KOPT-K1 (cell line): ENCODE data around the gene H3-3A.
A peak's percentile ranks its signal among the peaks of the same experiment; 100 is the strongest.

Experiments used
- H3K27ac ChIP-seq: fragments of 200-600 bp; sonication (generic); 2 replicates; pipeline ENCODE4 v1.5.1; 2016; ENCODE audit warnings: antibody characterized with exemption, mild to moderate bottlenecking, low read depth, low read length; ENCODE audit not compliant: poor library complexity, severe bottlenecking
- H3K36me3 ChIP-seq: fragments of 200-600 bp; sonication (generic); 2 replicates; pipeline ENCODE4 v1.5.1; 2017; ENCODE audit warnings: antibody characterized with exemption, mild to moderate bottlenecking, low read length, moderate library complexity; ENCODE audit not compliant: insufficient read depth
- H3K9me3 ChIP-seq: fragments of 200-600 bp; sonication (generic); 2 replicates; pipeline ENCODE4 v1.5.1; 2017; ENCODE audit warnings: antibody characterized with exemption, low read length, mild to moderate bottlenecking; ENCODE audit not compliant: insufficient read depth, poor library complexity, severe bottlenecking

The H3-3A gene

DNA sequence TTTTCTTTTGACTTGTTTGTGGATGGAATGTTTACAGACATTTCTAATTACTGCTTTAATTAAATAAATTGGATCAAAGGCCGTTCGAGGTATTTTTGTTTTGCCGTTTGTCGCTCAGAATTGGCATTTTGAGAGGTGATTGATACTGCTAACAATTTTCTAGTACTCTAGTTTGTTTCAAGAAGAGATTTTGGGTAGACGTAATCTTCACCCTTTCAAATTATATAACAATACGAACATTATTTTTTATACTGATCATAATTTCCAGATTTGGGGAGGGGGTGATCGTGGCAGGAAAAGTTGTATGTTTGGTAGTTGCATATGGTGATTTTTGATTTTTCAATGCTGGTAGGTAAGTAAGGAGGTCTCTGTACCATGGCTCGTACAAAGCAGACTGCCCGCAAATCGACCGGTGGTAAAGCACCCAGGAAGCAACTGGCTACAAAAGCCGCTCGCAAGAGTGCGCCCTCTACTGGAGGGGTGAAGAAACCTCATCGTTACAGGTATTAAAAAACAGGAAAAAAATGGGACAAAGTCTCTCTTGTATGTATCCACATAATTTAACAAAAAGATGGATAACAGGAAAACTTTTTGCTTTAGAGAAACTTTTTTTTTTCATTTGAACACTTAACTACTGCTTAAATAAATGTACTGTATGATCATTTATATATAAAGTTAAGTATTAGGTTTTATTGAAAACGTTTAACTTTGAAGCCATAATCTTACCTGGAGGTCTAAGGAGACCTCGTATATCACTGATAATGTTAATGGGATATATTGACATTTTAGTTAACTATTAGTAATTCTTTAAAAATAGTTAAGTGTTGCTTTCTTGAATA is 1.7 kb downstream of the H3-3A start:
- Histone ChIP-seq H3K9me3 (no peaks in the 10 kb centered on the region), H3K27ac (peak overlapping the region; percentile 94), H3K36me3 (peaks cover 49% of the 10 kb centered on the region)

DNA sequence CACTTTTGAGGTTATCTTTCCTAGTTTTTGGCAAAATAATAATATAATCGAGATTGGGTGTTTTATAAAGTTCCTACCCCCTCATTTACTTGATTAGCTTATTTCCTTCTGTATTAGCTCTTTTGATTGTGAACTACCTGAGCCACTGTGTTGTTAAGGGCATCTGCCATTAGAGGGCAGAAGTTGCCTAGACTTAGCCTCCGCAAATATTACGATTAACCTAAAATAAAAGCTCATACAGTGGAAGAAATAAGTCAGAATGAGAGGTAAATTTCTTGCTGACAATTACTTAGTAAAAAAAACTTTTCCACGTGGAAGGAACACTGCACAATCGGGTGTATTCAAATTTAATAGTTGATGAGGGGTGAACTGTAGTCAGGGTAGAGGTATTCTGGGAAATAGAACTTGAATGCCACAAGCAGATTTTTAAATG is 2.3 kb downstream of the H3-3A start:
- Histone ChIP-seq H3K9me3 (no peaks in the 10 kb centered on the region), H3K27ac (peak overlapping the region; percentile 94), H3K36me3 (peaks cover 50% of the 10 kb centered on the region)

DNA sequence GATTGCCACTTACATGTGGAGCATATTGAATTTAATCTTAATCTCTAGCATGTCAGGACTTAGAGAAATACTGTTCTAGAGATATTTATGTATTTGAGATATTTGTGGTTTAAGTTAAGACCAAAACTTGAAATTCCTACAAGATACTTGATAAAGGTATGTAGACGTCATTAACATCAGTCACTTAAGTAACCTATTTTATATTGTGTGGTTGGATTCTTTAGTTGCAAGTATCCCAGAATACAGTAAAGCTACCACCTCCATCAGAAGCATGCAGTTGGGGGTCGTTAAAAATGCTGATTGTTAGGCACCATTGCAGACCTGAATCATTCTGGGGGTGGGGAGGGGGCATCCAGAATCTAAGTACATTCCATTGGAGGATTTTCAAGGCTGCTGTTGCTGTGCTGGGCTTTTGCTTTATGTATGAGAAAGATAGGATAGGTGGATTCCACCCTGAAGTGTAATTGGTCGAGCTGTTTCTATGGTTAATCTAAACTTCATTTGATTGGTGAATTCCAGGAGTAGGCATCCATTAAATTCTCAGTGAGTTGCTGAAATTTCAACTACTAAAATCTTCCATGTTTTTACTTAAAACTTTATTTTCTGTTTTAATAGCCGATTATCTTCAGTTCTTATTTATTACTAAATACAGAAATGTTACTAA is 4.0 kb downstream of the H3-3A start:
- no peaks in the 10 kb centered on the region for H3K9me3 ChIP-seq
- H3K27ac ChIP-seq = no peak overlapping the region
- peaks cover 65% of the 10 kb centered on the region for H3K36me3 ChIP-seq

DNA sequence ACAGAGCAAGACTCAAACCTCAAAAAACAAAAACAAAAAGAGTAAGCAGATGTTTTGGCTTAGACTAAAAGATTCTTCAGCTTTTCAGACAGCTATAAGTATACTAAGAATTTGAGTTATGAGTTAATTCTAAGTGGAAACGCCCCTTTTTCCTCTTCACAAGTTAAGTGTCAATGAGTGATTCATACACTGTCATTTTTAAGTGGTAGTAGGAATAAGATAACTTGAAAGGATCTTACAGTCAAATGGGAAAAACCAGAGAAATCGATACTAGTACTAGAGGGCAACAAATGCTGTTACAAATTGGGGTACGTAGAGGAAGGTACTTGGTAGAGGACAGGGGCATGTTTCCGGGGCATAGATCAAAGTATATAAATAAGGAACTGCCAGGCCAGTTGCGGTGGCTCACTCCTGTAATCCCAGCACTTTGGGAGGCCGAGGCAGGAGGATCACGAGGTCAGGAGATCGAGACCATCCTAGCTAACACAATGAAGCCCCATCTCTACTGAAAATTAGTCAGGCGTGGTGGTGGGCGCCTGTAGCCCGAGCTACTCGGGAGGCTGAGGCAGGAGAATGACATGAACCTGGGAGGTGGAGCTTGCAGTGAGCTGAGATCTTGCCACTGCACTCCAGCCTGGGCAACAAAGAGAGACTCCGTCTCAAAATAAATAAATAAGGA is 7.4 kb downstream of the H3-3A start:
- no peaks in the 10 kb centered on the region for H3K9me3 ChIP-seq
- no peak overlapping the region for H3K27ac ChIP-seq
- H3K36me3 ChIP-seq = peaks cover 97% of the 10 kb centered on the region

DNA sequence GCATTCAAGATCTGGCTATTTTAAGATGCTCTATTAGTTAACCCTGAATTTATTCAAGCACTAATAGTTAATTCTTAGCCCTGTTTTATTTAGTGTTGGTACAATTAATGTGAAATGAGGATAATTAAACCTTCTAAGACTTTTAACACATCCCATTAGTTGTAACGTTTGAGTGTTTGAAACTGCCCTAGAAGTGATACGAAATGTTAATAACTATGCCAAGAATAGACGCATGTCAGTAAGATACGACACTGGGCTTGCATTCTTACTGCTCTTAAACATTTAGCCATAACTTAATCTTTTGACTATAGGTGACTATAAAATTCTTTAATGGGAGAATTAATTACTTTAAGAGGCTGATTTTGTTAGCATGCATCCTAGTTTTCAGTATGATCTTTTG is 9.8 kb downstream of the H3-3A start:
- no peak overlapping the region for H3K27ac ChIP-seq
- peaks cover 83% of the 10 kb centered on the region for H3K36me3 ChIP-seq
- H3K9me3 ChIP-seq = no peaks in the 10 kb centered on the region

DNA sequence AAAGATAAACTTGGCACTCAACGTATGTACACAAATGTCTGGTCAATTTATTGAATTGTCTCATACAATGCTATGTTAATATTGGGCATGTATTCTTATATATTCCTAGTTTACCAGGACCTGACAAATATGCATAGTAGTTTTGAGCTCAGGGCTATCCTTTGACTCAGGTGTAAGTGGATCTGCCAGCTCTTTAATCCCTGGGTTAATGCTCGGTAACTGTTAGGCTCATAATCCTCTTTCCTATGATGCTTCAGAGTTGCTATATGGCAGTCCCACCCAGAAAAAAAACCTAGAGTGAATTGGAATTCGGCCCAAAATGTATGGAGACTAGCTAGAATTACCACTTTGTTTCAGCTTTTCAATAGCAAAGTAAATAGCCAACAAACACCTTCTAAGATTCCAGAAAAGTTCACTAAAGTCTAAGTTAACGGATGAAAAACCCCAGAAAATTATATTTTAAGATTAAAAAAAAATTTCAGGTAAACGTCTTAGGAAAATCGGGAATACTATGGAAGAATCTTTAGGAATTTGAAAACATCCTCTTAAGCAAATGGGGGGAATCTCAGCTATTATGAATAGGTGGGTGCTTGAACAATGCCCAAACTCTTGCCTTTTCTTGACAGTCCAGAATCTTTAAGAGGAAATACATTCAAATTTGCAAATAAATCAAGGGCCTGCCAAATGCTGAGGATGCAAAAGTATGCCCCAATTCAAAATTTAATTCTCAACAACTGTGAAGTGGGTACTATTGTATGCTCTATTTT is 10.9 kb downstream of the H3-3A start:
- H3K27ac ChIP-seq = no peak overlapping the region
- no peaks in the 10 kb centered on the region for H3K9me3 ChIP-seq
- peaks cover 73% of the 10 kb centered on the region for H3K36me3 ChIP-seq

DNA sequence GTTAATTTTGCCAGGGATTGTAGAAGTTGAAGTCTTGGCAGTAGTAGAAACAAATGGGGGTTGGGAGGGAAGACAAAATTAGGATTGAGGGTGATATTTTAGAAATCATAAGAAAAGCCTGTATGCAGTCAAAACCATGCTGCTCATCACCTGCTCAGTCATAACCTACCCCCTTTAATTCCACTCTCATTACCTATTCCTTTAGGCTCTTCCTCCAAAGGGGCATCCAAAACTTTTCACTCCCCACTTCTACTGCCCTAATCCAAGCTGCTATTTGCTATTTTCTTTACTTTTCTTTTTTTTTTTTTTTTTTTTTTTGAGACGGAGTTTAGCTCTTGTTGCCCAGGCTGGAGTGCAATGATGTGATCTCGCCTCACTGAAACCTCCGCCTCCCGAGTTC is 11.5 kb downstream of the H3-3A start:
- no peaks in the 10 kb centered on the region for H3K9me3 ChIP-seq
- H3K36me3 ChIP-seq = peaks cover 66% of the 10 kb centered on the region
- H3K27ac ChIP-seq = no peak overlapping the region

DNA sequence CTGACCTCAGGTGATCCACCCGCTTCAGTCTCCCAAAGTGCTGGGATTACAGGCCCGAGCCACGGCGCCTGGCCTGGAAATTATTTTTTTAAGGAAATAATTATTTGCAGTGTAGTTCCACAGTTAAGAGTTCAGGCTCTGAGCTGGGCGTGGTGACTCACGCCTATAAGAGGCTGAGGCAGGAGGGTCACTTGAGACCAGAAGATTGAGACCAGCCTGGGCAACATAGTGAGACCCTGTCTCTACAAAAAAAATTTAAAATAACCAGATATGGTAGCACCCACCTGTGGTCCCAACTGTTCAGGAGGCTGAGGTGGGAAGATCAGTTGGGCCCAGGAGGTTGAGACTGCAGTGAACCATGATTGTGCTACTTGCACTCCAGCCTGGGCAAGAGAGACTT is 13.9 kb downstream of the H3-3A start:
- H3K9me3 ChIP-seq = no peaks in the 10 kb centered on the region
- H3K36me3 ChIP-seq = peaks cover 43% of the 10 kb centered on the region
- no peak overlapping the region for H3K27ac ChIP-seq

DNA sequence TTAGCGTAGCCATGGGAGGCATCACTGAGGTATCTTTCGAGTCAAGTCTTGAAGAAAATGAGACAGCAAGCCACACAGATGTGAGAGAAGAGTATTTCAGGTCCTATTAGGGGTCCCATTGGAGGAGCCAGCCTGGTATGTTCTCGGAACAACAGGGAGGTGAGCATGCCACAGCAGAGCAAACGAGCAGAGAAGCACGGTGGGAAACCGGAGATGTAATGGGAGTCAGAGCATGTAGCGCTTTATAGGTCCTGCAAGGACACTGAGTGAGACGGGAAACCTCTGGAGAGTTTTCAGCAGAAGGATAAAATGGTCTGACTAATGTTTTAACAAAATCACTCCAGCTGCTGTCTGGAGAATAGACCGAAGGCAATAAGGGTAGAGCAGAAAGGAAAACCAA is 15.9 kb downstream of the H3-3A start:
- peaks cover 26% of the 10 kb centered on the region for H3K36me3 ChIP-seq
- no peaks in the 10 kb centered on the region for H3K9me3 ChIP-seq
- no peak overlapping the region for H3K27ac ChIP-seq

DNA sequence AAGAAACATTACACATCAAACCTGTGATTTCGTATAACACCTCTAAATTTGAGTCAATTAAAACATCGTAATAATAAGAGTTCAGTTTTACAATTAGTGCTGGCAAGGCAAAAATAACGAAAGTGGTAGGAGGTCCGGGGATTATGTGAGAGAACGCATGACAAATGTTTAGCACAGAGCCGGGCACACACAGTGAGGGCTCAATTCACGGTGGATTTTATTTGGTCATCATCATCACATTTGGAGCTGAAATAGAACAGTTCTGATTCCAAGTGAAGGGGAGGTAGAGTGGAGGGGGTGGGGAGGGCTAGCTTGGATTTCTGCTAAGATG is 20.0 kb downstream of the H3-3A start:
- H3K27ac ChIP-seq = no peak overlapping the region

DNA sequence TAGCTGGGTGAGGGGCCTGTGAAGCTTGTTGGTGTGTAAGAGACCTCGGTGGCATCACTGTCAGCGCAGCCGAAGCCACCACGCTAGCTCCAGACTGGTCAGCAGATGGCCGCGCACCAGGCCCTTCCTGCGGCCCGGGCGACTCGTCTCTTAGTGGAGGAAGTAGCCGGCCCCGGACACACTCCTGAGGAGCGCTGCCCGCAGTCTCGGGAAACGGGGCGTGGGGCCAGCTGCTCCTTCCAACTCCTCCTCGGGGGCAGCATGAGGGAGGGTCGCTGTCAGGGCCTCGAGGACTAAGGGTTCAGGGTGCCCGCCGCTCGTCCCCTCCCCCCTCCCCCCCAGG is 20.4 kb downstream of the H3-3A start:
- H3K9me3 ChIP-seq = no peaks in the 10 kb centered on the region
- H3K36me3 ChIP-seq = no peaks in the 10 kb centered on the region
- peak overlapping the region; percentile 16 for H3K27ac ChIP-seq

More for the DNA sequence above, 20.0 kb downstream of the H3-3A start:
- H3K9me3 ChIP-seq = no peaks in the 10 kb centered on the region
- no peaks in the 10 kb centered on the region for H3K36me3 ChIP-seq

DNA sequence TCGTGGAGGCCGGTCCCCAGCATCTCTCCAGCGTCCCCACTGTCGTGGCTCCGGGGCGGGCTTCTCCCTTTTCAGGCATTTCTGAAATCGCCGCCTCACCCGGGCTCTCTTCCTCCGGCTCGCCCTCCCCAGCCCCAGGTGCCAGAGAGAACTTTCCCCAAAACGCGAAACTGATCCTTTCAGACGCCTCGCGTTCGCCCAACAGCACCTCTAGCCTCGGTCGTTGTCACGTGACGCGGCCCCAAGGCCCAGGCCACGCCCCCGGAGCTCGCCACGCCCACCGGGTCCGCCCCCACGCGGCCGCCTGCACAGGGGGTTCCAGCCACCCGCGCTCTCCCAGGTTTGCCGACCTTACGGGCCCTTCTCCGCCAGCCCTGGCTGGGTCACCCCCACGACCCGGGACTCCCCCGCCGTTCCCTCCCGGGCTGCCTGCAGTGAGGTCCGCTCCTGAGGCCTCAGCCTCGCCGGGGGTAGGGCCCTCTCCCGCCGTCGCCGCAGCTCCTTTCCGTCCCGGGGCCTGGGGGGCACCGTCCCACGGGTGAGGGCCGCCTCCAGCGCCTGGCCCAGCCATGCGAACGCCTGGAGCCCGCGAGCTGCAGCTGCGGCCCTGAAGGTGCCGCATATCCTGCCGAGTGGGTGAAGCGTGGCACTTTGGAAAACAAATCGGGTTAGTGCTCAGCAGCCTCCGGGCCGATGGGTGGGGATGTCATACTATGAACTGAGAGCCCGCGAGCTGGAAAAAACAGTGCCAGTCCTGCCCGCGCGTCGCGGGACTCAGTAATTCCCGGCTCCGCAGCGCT is 21.0 kb downstream of the H3-3A start:
- H3K27ac ChIP-seq = peak overlapping the region; percentile 16

DNA sequence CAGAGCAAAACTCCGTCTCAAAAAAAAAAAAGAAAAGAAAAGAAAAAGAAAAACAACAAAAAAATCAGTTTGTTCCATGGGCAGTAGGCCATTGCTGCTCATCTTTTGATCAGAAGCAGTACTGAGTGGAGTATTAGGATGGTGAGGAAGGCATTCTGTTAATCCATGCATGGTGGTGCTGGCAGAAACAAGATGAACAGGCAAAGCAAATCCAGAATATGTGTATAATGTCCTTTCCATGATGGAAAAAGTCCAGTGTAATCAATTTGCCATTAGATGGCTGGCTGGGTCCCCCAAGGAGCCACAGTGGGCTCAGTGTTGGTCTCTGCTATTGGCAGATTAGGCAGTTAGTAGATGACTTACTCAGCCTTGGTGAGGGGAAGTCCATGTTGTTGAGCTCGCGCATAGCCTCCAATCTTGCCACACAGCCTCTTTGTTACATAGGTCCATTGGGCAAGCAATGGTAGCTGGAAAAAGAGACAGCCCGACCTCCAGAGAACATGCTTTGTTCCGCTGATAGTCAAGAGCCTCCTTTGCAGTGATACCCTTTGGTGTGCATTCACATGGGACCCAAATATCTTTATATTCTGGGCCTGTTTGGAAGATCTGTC is 23.3 kb downstream of the H3-3A start:
- Histone ChIP-seq H3K27ac (no peak overlapping the region), H3K36me3 (no peaks in the 10 kb centered on the region), H3K9me3 (no peaks in the 10 kb centered on the region)

More for the DNA sequence above, 21.0 kb downstream of the H3-3A start:
- Histone ChIP-seq H3K9me3 (no peaks in the 10 kb centered on the region), H3K36me3 (no peaks in the 10 kb centered on the region)

DNA sequence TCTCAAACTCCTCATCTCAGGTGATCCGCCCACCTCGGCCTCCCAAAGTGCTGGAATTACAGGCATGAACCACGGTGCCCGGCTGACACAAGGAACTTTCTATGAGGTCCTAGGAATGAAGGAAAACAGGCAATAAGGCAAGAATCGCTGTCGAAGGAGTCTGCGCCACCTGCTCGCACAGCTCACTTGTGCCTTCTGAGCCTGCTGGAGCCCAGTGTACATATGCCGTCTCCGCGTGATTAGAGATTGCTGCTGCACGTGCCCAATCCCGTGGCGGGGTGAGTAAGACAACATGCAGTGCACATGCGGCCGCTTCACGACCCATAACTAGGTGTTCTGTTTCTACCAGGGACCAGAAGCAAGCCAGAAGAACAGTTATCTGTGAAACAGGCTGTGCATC is 24.3 kb downstream of the H3-3A start:
- Histone ChIP-seq H3K36me3 (no peaks in the 10 kb centered on the region), H3K27ac (no peak overlapping the region), H3K9me3 (no peaks in the 10 kb centered on the region)
